ENCODE measurements around the gene ADCY4. TPM values are rescaled to one million over a fixed set of nuclear protein-coding genes. Genes with fewer than 3 reads are reported as not detected.

ADCY4 gene
- total RNA-seq, 4 donors from 2014 or later: 12.1 to 53.6 (median 26.9) TPM

DNA sequence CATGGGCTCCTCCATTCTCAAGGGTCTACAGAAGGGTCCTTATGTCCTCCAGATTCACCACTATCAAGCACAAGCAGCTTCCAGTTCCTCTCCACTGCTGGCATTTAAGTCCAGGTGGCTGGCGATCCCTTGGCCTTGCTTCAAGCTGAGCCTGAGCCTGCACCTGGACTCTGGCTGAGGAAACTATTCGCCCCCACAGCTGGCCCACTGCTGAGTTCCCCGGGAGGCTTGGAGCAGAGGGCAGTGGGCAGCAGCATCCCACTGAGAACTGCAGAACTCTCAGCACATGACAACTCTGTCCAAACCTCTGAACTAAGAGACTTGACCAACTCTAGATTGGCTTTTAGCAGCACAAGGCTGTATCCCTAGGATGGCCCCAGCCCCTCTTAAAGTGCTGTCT, 52.1 kb downstream of the ADCY4 start:
- DNase-seq: no peak
- no peak overlapping the region for H3K27ac ChIP-seq
- no peaks in the 10 kb centered on the region for H3K4me1 ChIP-seq
- TF ChIP-seq, protein P1, sequence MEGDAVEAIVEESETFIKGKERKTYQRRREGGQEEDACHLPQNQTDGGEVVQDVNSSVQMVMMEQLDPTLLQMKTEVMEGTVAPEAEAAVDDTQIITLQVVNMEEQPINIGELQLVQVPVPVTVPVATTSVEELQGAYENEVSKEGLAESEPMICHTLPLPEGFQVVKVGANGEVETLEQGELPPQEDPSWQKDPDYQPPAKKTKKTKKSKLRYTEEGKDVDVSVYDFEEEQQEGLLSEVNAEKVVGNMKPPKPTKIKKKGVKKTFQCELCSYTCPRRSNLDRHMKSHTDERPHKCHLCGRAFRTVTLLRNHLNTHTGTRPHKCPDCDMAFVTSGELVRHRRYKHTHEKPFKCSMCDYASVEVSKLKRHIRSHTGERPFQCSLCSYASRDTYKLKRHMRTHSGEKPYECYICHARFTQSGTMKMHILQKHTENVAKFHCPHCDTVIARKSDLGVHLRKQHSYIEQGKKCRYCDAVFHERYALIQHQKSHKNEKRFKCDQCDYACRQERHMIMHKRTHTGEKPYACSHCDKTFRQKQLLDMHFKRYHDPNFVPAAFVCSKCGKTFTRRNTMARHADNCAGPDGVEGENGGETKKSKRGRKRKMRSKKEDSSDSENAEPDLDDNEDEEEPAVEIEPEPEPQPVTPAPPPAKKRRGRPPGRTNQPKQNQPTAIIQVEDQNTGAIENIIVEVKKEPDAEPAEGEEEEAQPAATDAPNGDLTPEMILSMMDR (IDR thresholded peaks at IDR 0.05): no peak
- no peak for TF ChIP-seq POLR2A (IDR thresholded peaks at IDR 0.05)
- no peaks in the 10 kb centered on the region for H3K27me3 ChIP-seq
- H3K4me3 ChIP-seq: no peak overlapping the region
- H3K36me3 ChIP-seq: no peaks in the 10 kb centered on the region
- H3K9me3 ChIP-seq: no peaks in the 10 kb centered on the region

DNA sequence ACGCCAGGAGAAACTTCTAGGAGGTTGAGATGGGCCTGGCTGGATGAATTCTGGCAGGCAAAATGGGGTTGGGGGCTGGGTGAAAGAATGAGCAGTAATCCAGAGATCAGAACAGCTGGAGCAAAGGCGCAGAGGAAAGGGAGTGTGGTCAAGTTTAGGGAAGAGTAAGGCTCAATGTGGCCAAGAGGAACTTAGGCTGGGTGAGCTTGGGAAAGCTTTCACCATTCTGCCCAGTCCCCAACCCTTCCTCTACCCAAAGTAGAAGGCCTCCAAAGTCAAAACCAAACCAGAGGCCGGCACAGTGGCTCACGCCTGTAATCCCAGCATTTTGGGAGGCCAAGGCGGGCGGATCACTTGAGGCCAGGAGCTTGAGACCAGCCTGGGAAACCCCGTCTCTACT, 53.2 kb downstream of the ADCY4 start:
- no peaks in the 10 kb centered on the region for H3K9me3 ChIP-seq
- TF ChIP-seq, protein P1 (IDR thresholded peaks at IDR 0.05): no peak
- TF ChIP-seq POLR2A (IDR thresholded peaks at IDR 0.05): no peak
- no peaks in the 10 kb centered on the region for H3K27me3 ChIP-seq
- H3K4me3 ChIP-seq: no peak overlapping the region
- no peak overlapping the region for H3K27ac ChIP-seq
- H3K4me1 ChIP-seq: no peaks in the 10 kb centered on the region
- DNase-seq: no peak
- no peaks in the 10 kb centered on the region for H3K36me3 ChIP-seq

DNA sequence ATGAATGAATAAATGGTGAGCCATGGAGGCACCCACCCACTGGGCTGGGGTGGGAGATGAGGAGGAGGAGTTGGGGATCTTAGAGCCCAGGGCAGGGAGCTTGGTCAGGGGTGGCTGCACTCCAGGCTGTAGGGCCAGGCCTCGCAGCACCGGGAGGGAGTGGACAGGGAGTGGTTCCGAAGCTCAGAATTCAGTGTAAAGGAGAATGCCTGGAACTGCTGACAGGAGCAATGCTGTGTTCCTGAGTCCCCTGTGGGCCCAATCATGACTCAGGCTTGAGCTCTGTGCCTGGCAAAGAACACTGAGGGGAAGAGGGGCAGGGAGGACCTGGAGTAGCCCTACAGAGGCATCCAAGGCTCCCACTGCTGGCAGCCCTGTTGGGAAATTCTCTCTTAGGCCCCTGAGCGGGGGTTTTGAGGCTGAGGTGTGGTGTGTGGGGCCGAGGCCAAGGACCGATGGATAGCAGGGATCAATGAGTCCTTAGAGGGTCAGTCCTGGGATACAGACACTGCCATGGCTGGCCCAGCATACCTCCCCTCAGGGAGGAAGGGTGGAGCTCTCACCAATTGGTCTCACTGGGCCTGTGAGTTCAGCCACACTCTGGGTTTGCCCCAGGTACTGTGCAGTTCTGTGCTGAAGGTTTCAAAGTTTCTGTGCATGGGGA, 53.9 kb downstream of the ADCY4 start:
- Histone ChIP-seq H3K36me3 (no peaks in the 10 kb centered on the region), H3K4me1 (no peaks in the 10 kb centered on the region), H3K9me3 (no peaks in the 10 kb centered on the region), H3K27me3 (no peaks in the 10 kb centered on the region), H3K27ac (no peak overlapping the region), H3K4me3 (no peak overlapping the region)
- TF ChIP-seq, protein P1 (IDR thresholded peaks at IDR 0.05): no peak
- TF ChIP-seq POLR2A (IDR thresholded peaks at IDR 0.05): no peak
- DNase-seq: no peak

DNA sequence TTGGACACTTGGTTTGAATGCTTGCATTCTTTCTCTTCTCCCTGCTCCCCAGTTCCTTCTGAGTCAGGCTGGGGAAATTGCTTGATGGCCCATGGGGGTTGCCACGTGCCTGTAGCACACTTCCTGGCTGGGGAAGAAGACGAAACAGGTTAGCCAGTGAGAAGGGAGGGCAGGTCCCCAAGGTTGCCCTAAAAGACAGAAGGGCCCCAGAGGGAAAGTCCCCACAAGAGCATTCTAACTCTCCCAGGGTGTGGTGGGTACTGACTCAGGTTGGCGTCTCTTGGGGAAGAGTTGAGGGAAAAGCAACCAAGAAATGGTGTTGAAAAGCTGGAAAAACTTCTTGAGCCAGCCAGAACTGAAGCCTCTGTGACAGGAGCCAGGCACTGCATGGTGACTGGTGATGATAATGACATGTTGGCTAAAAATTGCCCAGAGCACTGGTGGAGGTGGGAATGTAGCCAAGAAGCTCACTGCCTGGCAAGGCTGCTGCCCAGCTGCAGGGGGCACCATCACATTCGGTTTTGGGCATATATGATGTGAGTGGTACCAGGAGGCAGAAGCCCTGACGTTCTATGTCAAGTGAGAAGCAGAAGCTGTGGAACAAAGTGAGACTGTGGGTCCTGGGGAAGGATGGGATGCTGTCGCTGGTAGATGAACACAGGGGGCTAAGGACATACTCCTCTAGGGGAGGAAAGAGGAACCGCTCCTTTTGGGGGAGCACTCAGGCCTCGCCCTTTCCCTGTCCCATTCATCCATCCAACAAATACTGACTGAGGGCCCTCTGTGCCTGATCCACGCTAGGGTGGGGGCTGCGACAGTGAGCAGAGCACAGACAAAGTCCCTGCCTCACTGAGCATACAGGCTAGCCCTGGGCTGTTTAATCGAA, 55.3 kb downstream of the ADCY4 start:
- peak overlapping the region in 1 of 4 donors; percentile 50 for H3K27ac ChIP-seq
- peak in 2 of 3 donors; percentile 61 to 65 for DNase-seq
- TF ChIP-seq, protein P1 (IDR thresholded peaks at IDR 0.05): peak in 1 of 6 experiments; percentile 20
- no peak for TF ChIP-seq POLR2A (IDR thresholded peaks at IDR 0.05)
- no peaks in the 10 kb centered on the region for H3K9me3 ChIP-seq
- no peak overlapping the region for H3K4me3 ChIP-seq
- no peaks in the 10 kb centered on the region for H3K36me3 ChIP-seq
- no peaks in the 10 kb centered on the region for H3K4me1 ChIP-seq
- no peaks in the 10 kb centered on the region for H3K27me3 ChIP-seq

DNA sequence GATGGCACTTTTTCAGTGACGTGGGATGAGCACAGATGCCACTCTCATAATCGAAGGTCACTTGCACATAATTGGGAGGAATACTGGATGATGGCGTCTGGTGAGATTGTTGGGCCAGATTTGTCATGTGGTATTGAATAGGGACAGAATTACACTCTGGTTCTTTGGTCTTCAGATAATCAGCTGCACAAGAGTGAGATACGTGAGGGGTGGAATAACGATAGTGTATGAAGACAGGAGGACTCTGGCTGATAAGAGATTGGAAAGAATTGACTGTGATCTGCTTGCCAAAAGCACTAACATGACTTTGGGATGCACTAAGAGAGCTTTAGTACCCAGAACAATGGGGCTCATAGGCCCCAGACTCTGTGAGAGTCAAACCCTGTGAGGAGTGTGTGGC, 56.4 kb downstream of the ADCY4 start:
- Histone ChIP-seq H3K9me3 (no peaks in the 10 kb centered on the region), H3K4me3 (no peak overlapping the region), H3K27me3 (no peaks in the 10 kb centered on the region), H3K4me1 (peaks cover 0 to 4% (median 0%) of the 10 kb centered on the region in 4 donors), H3K27ac (peak overlapping the region in 1 of 4 donors; percentile 55), H3K36me3 (no peaks in the 10 kb centered on the region)
- TF ChIP-seq, protein P1 (IDR thresholded peaks at IDR 0.05): no peak
- no peak for TF ChIP-seq POLR2A (IDR thresholded peaks at IDR 0.05)
- no peak for DNase-seq

All from Peyer's patch (tissue), 4 donors.